IPS-20b (cell line): ENCODE results near the gene PODNL1.

Source experiments
- H3K27ac ChIP-seq: one replicate; pipeline ENCODE4 v1.5.1; 2013; ENCODE audit warnings: low read length
- H3K27me3 ChIP-seq: 2 replicates; pipeline ENCODE4 v1.6.1; 2013; ENCODE audit warnings: mild to moderate bottlenecking, low read length, inconsistent platforms; ENCODE audit not compliant: insufficient read depth
- H3K36me3 ChIP-seq: 2 replicates; pipeline ENCODE4 v1.6.1; 2013; ENCODE audit warnings: low read depth, mild to moderate bottlenecking, inconsistent platforms, low read length, moderate library complexity; ENCODE audit not compliant: insufficient read depth
- H3K4me1 ChIP-seq: 2 replicates; pipeline ENCODE4 v1.6.1; 2013; ENCODE audit warnings: mild to moderate bottlenecking, control low read depth, inconsistent platforms, low read length, moderate library complexity; ENCODE audit not compliant: insufficient read depth
- H3K4me3 ChIP-seq: 2 replicates; pipeline ENCODE4 v1.5.1; 2013; ENCODE audit warnings: mild to moderate bottlenecking, low read length, inconsistent platforms
- H3K9ac ChIP-seq: 2 replicates; pipeline ENCODE4 v1.6.1; 2013; ENCODE audit warnings: low read depth, mild to moderate bottlenecking, inconsistent platforms, low read length, moderate library complexity
- H3K9me3 ChIP-seq: 2 replicates; pipeline ENCODE4 v1.6.1; 2013; ENCODE audit warnings: mild to moderate bottlenecking, low read depth, low read length, inconsistent platforms; ENCODE audit not compliant: insufficient read depth

The PODNL1 gene

GRCh38 chr19:13961826-13962698, 23.8 kb upstream of the PODNL1 start:
- Histone ChIP-seq H3K4me1 (no peaks in the 10 kb centered on the region), H3K27me3 (no peaks in the 10 kb centered on the region), H3K9me3 (no peaks in the 10 kb centered on the region), H3K4me3 (no peak overlapping the region), H3K9ac (no peak overlapping the region), H3K36me3 (peaks cover 56% of the 10 kb centered on the region), H3K27ac (no peak overlapping the region)

GRCh38 chr19:13960863-13961784, 22.9 kb upstream of the PODNL1 start:
- H3K27ac ChIP-seq: no peak overlapping the region
- H3K4me3 ChIP-seq: no peak overlapping the region
- peaks cover 59% of the 10 kb centered on the region for H3K36me3 ChIP-seq
- H3K4me1 ChIP-seq: no peaks in the 10 kb centered on the region
- H3K27me3 ChIP-seq: no peaks in the 10 kb centered on the region
- H3K9ac ChIP-seq: no peak overlapping the region
- H3K9me3 ChIP-seq: no peaks in the 10 kb centered on the region

GRCh38 chr19:13959962-13960862, 22.0 kb upstream of the PODNL1 start:
- Histone ChIP-seq H3K4me3 (no peak overlapping the region), H3K9me3 (no peaks in the 10 kb centered on the region), H3K27ac (no peak overlapping the region), H3K27me3 (no peaks in the 10 kb centered on the region), H3K9ac (no peak overlapping the region), H3K4me1 (no peaks in the 10 kb centered on the region), H3K36me3 (peaks cover 65% of the 10 kb centered on the region)

- H3K36me3 ChIP-seq: peaks cover 66% of the 10 kb centered on the region
- no peaks in the 10 kb centered on the region for H3K9me3 ChIP-seq
Observed at GRCh38 chr19:13959141-13959961, 21.1 kb upstream of the PODNL1 start.

GRCh38 chr19:13958043-13958442, 19.8 kb upstream of the PODNL1 start:
- Histone ChIP-seq H3K36me3 (peaks cover 72% of the 10 kb centered on the region), H3K9ac (no peak overlapping the region), H3K27ac (no peak overlapping the region), H3K4me3 (no peak overlapping the region), H3K27me3 (no peaks in the 10 kb centered on the region), H3K9me3 (no peaks in the 10 kb centered on the region), H3K4me1 (0 out of 2 replicates have a peak, but pooled peaks cover 3% of the 10 kb centered on the region)

More at GRCh38 chr19:13959141-13959961, 21.1 kb upstream of the PODNL1 start:
- H3K4me3 ChIP-seq: no peak overlapping the region
- no peaks in the 10 kb centered on the region for H3K27me3 ChIP-seq
- no peak overlapping the region for H3K27ac ChIP-seq
- no peak overlapping the region for H3K9ac ChIP-seq
- H3K4me1 ChIP-seq: no peaks in the 10 kb centered on the region

- H3K4me1 ChIP-seq: 0 out of 2 replicates have a peak, but pooled peaks cover 3% of the 10 kb centered on the region
- no peak overlapping the region for H3K27ac ChIP-seq
- no peak overlapping the region for H3K4me3 ChIP-seq
- no peak overlapping the region for H3K9ac ChIP-seq
- H3K27me3 ChIP-seq: no peaks in the 10 kb centered on the region
- H3K36me3 ChIP-seq: peaks cover 72% of the 10 kb centered on the region
- no peaks in the 10 kb centered on the region for H3K9me3 ChIP-seq
Observed at GRCh38 chr19:13957051-13957450, 18.8 kb upstream of the PODNL1 start.

- no peak overlapping the region for H3K27ac ChIP-seq
- peaks cover 72% of the 10 kb centered on the region for H3K36me3 ChIP-seq
- H3K4me3 ChIP-seq: no peak overlapping the region
- no peaks in the 10 kb centered on the region for H3K9me3 ChIP-seq
- no peaks in the 10 kb centered on the region for H3K27me3 ChIP-seq
- H3K9ac ChIP-seq: no peak overlapping the region
- 0 out of 2 replicates have a peak, but pooled peaks cover 3% of the 10 kb centered on the region for H3K4me1 ChIP-seq
Observed at GRCh38 chr19:13956365-13956744, 18.1 kb upstream of the PODNL1 start.

GRCh38 chr19:13955662-13956364, 17.6 kb upstream of the PODNL1 start:
- H3K4me1 ChIP-seq: 0 out of 2 replicates have a peak, but pooled peaks cover 3% of the 10 kb centered on the region
- H3K36me3 ChIP-seq: peaks cover 70% of the 10 kb centered on the region
- no peaks in the 10 kb centered on the region for H3K9me3 ChIP-seq
- H3K4me3 ChIP-seq: no peak overlapping the region
- H3K27me3 ChIP-seq: no peaks in the 10 kb centered on the region
- no peak overlapping the region for H3K9ac ChIP-seq
- H3K27ac ChIP-seq: no peak overlapping the region

- Histone ChIP-seq H3K27me3 (no peaks in the 10 kb centered on the region), H3K9me3 (no peaks in the 10 kb centered on the region), H3K4me1 (0 out of 2 replicates have a peak, but pooled peaks cover 3% of the 10 kb centered on the region), H3K9ac (no peak overlapping the region), H3K27ac (no peak overlapping the region), H3K4me3 (no peak overlapping the region; the same call in 1 of the 2 replicates), H3K36me3 (peaks cover 54% of the 10 kb centered on the region)
Observed at GRCh38 chr19:13954185-13954584, 16.0 kb upstream of the PODNL1 start.

GRCh38 chr19:13952931-13953531, 14.8 kb upstream of the PODNL1 start:
- Histone ChIP-seq H3K27ac (peak overlapping the region; percentile 61), H3K36me3 (peaks cover 42% of the 10 kb centered on the region), H3K4me3 (peak overlapping the region; percentile 99)

More at GRCh38 chr19:13952931-13953531, 14.8 kb upstream of the PODNL1 start:
- Histone ChIP-seq H3K4me1 (0 out of 2 replicates have a peak, but pooled peaks cover 3% of the 10 kb centered on the region), H3K9ac (peak overlapping the region; percentile 85; the same call in 1 of the 2 replicates), H3K9me3 (no peaks in the 10 kb centered on the region), H3K27me3 (no peaks in the 10 kb centered on the region)
